ENCODE data around the gene DIAPH3.

The DIAPH3 gene

GRCh38 chr13:59691501-59692066 lies 472.1 kb downstream of the DIAPH3 start:
- no peaks in the 10 kb centered on the region for H3K36me3 ChIP-seq (ENCODE audit: control insufficient read depth, insufficient read depth, low read length)
- no peak overlapping the region for H3K4me3 ChIP-seq (ENCODE audit: low read length)
- no peak overlapping the region for H3K27ac ChIP-seq (ENCODE audit: low read depth, low read length)
- peaks cover 3% of the 10 kb centered on the region for H3K4me1 ChIP-seq (ENCODE audit: control insufficient read depth, insufficient read depth, low read length)
- H3K27me3 ChIP-seq (ENCODE audit: control insufficient read depth, insufficient read depth, low read length): no peaks in the 10 kb centered on the region
- no peak overlapping the region for H3K9ac ChIP-seq (ENCODE audit: low read length)

DNA sequence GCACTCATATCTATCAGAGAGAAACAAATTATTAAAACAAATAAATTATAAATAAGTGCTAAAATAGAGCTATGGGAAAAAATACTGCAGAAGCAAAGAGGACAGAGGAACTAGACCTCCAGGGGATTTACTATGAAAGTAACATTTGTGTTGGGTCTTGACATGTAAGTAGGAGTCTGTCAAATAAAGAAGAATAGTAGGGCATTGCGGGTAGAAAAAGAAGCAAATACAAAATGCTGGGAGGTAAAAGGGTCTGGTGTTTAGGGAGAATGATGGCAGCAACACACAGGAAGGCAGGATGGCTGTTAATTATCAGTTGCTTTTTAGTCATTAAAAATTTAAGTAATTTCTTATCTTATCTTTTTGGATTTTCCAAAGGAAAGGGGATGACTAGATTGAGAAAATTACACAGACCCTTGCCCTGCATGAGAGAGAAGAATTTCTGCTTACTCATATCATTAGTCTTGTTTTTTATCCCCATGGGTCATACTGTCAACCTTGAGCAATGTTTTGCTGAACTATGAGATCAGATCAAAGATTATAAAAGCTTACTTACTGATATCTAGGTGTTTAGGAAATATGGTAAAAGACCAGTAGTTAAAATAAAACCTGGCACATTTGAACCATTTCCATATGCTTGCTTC lies 472.7 kb downstream of the DIAPH3 start:
- no peak overlapping the region for H3K4me3 ChIP-seq (ENCODE audit: low read length)
- H3K9ac ChIP-seq (ENCODE audit: low read length): no peak overlapping the region
- H3K4me1 ChIP-seq (ENCODE audit: control insufficient read depth, insufficient read depth, low read length): peaks cover 3% of the 10 kb centered on the region
- H3K27ac ChIP-seq (ENCODE audit: low read depth, low read length): no peak overlapping the region
- no peaks in the 10 kb centered on the region for H3K27me3 ChIP-seq (ENCODE audit: control insufficient read depth, insufficient read depth, low read length)
- no peaks in the 10 kb centered on the region for H3K36me3 ChIP-seq (ENCODE audit: control insufficient read depth, insufficient read depth, low read length)

DNA sequence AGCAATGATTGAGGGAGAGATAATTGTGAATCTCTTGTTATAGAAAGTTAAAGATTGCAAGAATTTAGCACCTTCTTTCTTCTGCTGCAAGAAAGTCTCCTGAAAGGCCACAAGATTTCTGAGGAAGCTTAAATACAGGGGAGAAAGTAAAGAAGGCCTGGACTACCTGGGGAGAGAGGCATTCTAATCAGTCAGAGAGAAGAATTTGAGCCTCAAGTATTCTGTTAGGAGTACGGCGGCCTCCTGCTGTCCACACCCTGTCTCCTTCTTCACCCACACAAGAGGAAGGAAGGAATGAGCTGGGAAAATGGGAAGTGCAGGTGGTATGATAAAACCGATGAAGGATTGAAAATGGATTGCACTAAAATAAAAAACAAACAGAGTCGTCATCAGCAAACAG lies 474.7 kb downstream of the DIAPH3 start:
- H3K4me1 ChIP-seq (ENCODE audit: control insufficient read depth, insufficient read depth, low read length): peaks cover 3% of the 10 kb centered on the region
- H3K36me3 ChIP-seq (ENCODE audit: control insufficient read depth, insufficient read depth, low read length): no peaks in the 10 kb centered on the region
- no peaks in the 10 kb centered on the region for H3K27me3 ChIP-seq (ENCODE audit: control insufficient read depth, insufficient read depth, low read length)
- no peak overlapping the region for H3K27ac ChIP-seq (ENCODE audit: low read depth, low read length)
- H3K4me3 ChIP-seq (ENCODE audit: low read length): no peak overlapping the region
- no peak overlapping the region for H3K9ac ChIP-seq (ENCODE audit: low read length)

GRCh38 chr13:59686798-59687394 lies 476.8 kb downstream of the DIAPH3 start:
- Histone ChIP-seq H3K4me3 (ENCODE audit: low read length) (no peak overlapping the region), H3K36me3 (ENCODE audit: control insufficient read depth, insufficient read depth, low read length) (no peaks in the 10 kb centered on the region), H3K27me3 (ENCODE audit: control insufficient read depth, insufficient read depth, low read length) (no peaks in the 10 kb centered on the region), H3K9ac (ENCODE audit: low read length) (no peak overlapping the region), H3K4me1 (ENCODE audit: control insufficient read depth, insufficient read depth, low read length) (peaks cover 3% of the 10 kb centered on the region), H3K27ac (ENCODE audit: low read depth, low read length) (no peak overlapping the region)

DNA sequence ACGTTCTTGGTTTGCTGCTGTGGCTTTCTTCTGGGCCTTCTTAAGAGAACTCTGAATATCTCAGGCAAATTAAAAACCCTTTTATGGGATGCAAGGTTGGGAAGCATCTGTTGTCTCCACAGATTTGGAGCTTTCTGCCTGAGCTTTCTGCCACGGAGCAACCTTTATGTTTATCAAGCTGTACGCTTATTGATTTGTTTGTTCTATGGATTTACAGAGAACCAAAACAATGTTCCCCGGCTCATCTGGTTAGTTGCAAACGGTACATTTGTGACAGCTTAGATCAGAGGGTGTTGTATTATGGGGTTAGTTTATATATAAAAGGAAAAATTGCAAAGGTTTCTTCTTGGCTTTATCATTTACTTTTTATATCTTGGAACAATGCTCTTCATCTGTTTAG lies 479.6 kb downstream of the DIAPH3 start:
- no peaks in the 10 kb centered on the region for H3K27me3 ChIP-seq (ENCODE audit: control insufficient read depth, insufficient read depth, low read length)
- no peak overlapping the region for H3K27ac ChIP-seq (ENCODE audit: low read depth, low read length)
- H3K4me3 ChIP-seq (ENCODE audit: low read length): no peak overlapping the region
- H3K4me1 ChIP-seq (ENCODE audit: control insufficient read depth, insufficient read depth, low read length): no peaks in the 10 kb centered on the region
- H3K36me3 ChIP-seq (ENCODE audit: control insufficient read depth, insufficient read depth, low read length): no peaks in the 10 kb centered on the region
- H3K9ac ChIP-seq (ENCODE audit: low read length): no peak overlapping the region

DNA sequence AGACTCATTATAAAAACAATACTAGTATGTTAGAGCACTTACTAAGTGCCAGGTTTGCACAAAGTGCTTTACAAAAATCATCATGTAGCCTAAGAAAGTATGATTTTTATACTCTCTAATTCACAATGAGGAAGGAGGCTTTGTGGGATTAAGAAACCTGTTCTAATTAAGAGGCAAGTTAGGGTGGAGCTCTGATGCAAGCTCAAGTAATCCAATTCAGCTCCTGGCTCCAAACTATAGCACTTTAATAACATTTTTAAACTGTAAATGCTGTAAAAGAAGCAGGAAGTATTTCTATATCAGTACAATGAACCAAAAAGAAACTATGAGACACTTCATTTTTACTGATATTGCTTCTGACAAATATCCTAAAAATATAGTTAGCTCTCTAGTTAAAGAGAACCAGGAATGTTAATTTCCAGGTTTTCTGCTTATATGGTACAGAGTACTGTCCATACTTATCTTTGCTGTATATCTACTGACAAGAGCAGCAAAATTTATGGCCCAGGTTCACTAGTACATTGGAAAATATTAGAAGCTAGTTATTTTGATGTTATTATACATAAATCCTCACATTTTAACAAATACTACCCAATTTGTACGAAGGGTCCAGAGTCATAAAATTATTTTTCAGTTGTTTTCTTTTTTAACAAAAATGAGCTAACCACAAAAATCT lies 482.0 kb downstream of the DIAPH3 start:
- no peak overlapping the region for H3K9ac ChIP-seq (ENCODE audit: low read length)
- no peak overlapping the region for H3K27ac ChIP-seq (ENCODE audit: low read depth, low read length)
- H3K4me1 ChIP-seq (ENCODE audit: control insufficient read depth, insufficient read depth, low read length): no peaks in the 10 kb centered on the region
- H3K4me3 ChIP-seq (ENCODE audit: low read length): no peak overlapping the region
- H3K36me3 ChIP-seq (ENCODE audit: control insufficient read depth, insufficient read depth, low read length): no peaks in the 10 kb centered on the region
- no peaks in the 10 kb centered on the region for H3K27me3 ChIP-seq (ENCODE audit: control insufficient read depth, insufficient read depth, low read length)

GRCh38 chr13:59680429-59681024 lies 483.2 kb downstream of the DIAPH3 start:
- no peaks in the 10 kb centered on the region for H3K27me3 ChIP-seq (ENCODE audit: control insufficient read depth, insufficient read depth, low read length)
- no peaks in the 10 kb centered on the region for H3K4me1 ChIP-seq (ENCODE audit: control insufficient read depth, insufficient read depth, low read length)
- no peak overlapping the region for H3K9ac ChIP-seq (ENCODE audit: low read length)
- no peak overlapping the region for H3K4me3 ChIP-seq (ENCODE audit: low read length)
- H3K36me3 ChIP-seq (ENCODE audit: control insufficient read depth, insufficient read depth, low read length): no peaks in the 10 kb centered on the region
- no peak overlapping the region for H3K27ac ChIP-seq (ENCODE audit: low read depth, low read length)

DNA sequence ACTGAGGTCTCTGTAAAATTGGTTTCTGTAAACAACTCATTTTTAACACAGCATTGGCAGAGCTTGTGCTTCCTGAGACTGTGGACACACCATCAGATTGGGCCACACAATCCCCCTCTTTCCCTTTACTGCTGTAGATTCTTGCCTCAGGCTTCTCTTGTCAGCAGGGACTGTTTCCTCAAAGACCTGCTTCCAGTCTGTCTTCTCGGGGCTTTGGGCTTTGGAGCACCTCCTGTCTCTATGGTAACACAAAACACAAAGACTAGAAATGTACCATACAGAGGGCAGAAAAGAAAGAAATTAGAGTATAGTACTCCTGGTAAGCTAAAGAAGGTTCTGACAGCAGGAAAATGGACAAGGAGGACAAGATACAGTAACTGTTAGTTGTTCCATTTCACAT lies 484.5 kb downstream of the DIAPH3 start:
- Histone ChIP-seq H3K27ac (ENCODE audit: low read depth, low read length) (no peak overlapping the region), H3K4me3 (ENCODE audit: low read length) (no peak overlapping the region), H3K4me1 (ENCODE audit: control insufficient read depth, insufficient read depth, low read length) (no peaks in the 10 kb centered on the region), H3K36me3 (ENCODE audit: control insufficient read depth, insufficient read depth, low read length) (no peaks in the 10 kb centered on the region), H3K27me3 (ENCODE audit: control insufficient read depth, insufficient read depth, low read length) (no peaks in the 10 kb centered on the region), H3K9ac (ENCODE audit: low read length) (no peak overlapping the region)

DNA sequence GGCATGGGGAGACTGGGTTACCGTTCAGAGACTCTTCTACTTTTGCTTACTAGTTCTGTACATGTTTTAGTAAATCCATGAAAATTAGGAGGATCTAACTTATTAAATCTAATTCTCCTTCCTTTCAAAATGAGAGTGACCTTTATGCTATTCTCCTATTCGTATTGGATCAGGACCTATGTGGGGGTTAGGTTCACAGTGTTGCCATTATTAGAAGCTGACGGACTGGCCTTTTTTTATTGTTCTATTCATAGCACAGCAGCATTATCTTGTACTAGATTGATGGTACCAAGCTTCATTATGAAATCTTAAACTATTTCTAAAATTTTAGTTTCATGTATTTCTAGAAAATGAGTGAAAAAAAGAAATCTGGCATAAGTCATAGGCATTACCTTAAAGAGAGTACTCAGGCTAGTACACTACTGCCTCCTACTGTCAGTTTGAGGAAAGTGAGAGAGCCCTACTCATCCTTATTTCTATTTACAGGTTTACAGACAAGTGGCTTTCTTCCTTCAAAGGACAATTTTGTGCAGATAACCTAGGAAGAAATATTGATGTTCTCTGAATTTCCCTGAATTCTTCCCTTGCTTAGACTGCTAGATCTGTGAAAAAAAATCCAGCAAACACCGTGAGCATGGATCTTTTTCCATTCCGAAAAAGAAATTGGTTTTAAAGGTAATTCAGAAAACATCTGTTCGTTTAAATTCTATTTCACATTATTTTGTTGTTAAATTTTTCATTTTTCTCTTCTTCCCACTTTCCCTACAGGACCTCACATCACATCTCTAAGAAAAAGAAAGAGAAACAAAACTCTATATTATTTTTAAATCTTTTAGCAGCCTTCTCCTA lies 485.5 kb downstream of the DIAPH3 start:
- H3K27me3 ChIP-seq (ENCODE audit: control insufficient read depth, insufficient read depth, low read length): no peaks in the 10 kb centered on the region
- H3K27ac ChIP-seq (ENCODE audit: low read depth, low read length): no peak overlapping the region
- H3K4me3 ChIP-seq (ENCODE audit: low read length): no peak overlapping the region
- no peak overlapping the region for H3K9ac ChIP-seq (ENCODE audit: low read length)
- H3K36me3 ChIP-seq (ENCODE audit: control insufficient read depth, insufficient read depth, low read length): no peaks in the 10 kb centered on the region
- H3K4me1 ChIP-seq (ENCODE audit: control insufficient read depth, insufficient read depth, low read length): no peaks in the 10 kb centered on the region

GRCh38 chr13:59677430-59677829 lies 486.3 kb downstream of the DIAPH3 start:
- Histone ChIP-seq H3K4me1 (ENCODE audit: control insufficient read depth, insufficient read depth, low read length) (no peaks in the 10 kb centered on the region), H3K27me3 (ENCODE audit: control insufficient read depth, insufficient read depth, low read length) (no peaks in the 10 kb centered on the region), H3K27ac (ENCODE audit: low read depth, low read length) (no peak overlapping the region), H3K9ac (ENCODE audit: low read length) (no peak overlapping the region), H3K4me3 (ENCODE audit: low read length) (no peak overlapping the region), H3K36me3 (ENCODE audit: control insufficient read depth, insufficient read depth, low read length) (no peaks in the 10 kb centered on the region)

DNA sequence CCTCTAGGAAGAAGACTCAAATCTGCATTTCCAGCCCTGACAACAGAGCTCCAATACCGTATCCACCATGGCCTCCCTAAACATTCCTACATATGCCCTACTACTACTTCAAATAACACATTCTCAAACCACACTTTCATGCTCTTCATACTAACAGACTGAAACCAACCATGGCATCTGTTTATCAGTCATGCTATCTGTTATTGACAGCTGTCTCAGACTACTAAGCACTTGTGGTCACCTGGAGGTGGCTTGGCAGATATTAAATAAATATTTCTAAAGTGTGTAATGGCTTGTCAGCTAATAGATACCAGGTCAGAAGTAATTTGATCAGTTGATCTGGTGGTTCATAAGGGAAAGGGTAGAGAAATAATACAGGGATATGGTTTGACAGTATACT lies 489.1 kb downstream of the DIAPH3 start:
- H3K4me3 ChIP-seq (ENCODE audit: low read length): no peak overlapping the region
- no peaks in the 10 kb centered on the region for H3K27me3 ChIP-seq (ENCODE audit: control insufficient read depth, insufficient read depth, low read length)
- no peaks in the 10 kb centered on the region for H3K36me3 ChIP-seq (ENCODE audit: control insufficient read depth, insufficient read depth, low read length)
- no peak overlapping the region for H3K27ac ChIP-seq (ENCODE audit: low read depth, low read length)
- H3K9ac ChIP-seq (ENCODE audit: low read length): no peak overlapping the region
- H3K4me1 ChIP-seq (ENCODE audit: control insufficient read depth, insufficient read depth, low read length): no peaks in the 10 kb centered on the region

DNA sequence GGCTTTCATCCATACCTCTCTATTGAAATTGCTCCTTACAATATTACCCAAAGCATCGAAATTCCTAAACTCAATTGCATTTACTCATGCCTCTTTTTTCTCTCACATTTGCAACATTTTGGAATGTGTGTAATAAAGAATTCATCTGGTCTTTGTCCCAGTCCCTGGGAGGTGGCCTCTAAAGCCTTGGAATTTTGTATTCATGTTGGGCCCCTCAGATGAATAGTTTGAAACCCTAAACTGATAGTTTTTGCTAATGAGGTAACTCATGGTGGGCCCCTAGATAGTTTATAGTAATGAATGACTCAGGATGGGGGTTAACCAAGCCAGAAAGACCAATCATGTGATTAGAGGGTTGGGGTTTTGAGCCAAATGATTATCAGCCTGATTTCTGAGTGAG lies 490.4 kb downstream of the DIAPH3 start:
- no peak overlapping the region for H3K4me3 ChIP-seq (ENCODE audit: low read length)
- no peak overlapping the region for H3K27ac ChIP-seq (ENCODE audit: low read depth, low read length)
- H3K27me3 ChIP-seq (ENCODE audit: control insufficient read depth, insufficient read depth, low read length): no peaks in the 10 kb centered on the region
- no peaks in the 10 kb centered on the region for H3K4me1 ChIP-seq (ENCODE audit: control insufficient read depth, insufficient read depth, low read length)
- no peaks in the 10 kb centered on the region for H3K36me3 ChIP-seq (ENCODE audit: control insufficient read depth, insufficient read depth, low read length)
- no peak overlapping the region for H3K9ac ChIP-seq (ENCODE audit: low read length)

Data from rectal smooth muscle tissue (tissue), 1 donor.